Motor neuron (in vitro differentiated cells): ENCODE data around the gene PAPOLA. TPM values are rescaled to one million over a fixed set of nuclear protein-coding genes. Genes with fewer than 3 reads are reported as not detected.
A peak's percentile ranks its signal among the peaks of the same experiment; 100 is the strongest.

ENCODE experiments used
- ATAC-seq, 8 experiments: fragments of 200-7000 bp; cut with Tn5 transposase; replicated peaks in 6 of 8; 2 replicates each; pipeline ENCODE4 v1.8.0; 2021; ENCODE audit warnings: mild to moderate bottlenecking in 8 of 8, moderate library complexity in 8 of 8
- H3K27ac ChIP-seq, 2 donors: fragments of 250-450 bp; sonication (Bioruptor Pico); 2 replicates each; pipeline ENCODE4 v1.9.0; 2021; ENCODE audit warnings: antibody characterized with exemption in 2 of 2, mild to moderate bottlenecking in 2 of 2, moderate library complexity in 1 of 2
- H3K4me1 ChIP-seq, 2 donors: fragments of 250-450 bp; sonication (Bioruptor Pico); replicated peaks in 1 of 2; 2 replicates each; pipeline ENCODE4 v1.6.1; 2021; ENCODE audit warnings: antibody characterized with exemption in 2 of 2, mild to moderate bottlenecking in 2 of 2, moderate library complexity in 1 of 2
- H3K4me3 ChIP-seq, 5 donors: fragments of 250-450 bp; sonication (Bioruptor Pico); 2 replicates each; pipeline ENCODE4 v1.9.0; 2021; ENCODE audit warnings: antibody characterized with exemption in 5 of 5, mild to moderate bottlenecking in 5 of 5, moderate library complexity in 4 of 5
- WGBS, 10 experiments: fragments of 450-650 bp; shearing (Covaris generic); methylation state at CpG; one replicate each; pipeline ENCODE4 v1.0.0; 2022; 5-methylcytosine and 5-hydroxymethylcytosine counted together
- in situ Hi-C, 9 experiments: fragments of 400-800 bp; cut with MboI; loops; one replicate each; pipeline ENCODE4 v1.15.0; 2021; ENCODE audit warnings: low sequenced_read_pairs in 9 of 9, low pct_unique_long_range_greater_than_20kb in 2 of 9; ENCODE audit not compliant: unreplicated experiment in 9 of 9
- total RNA-seq, 8 experiments: library from RNA; unstranded; fragments of 300-600 nt; gene quantifications; 2 replicates each; pipeline versions ENCODE4 v1.2.3 to v1.2.4, GENCODE V29; 2022

Gene PAPOLA
- total RNA-seq, 8 experiments from 2014 or later: 88.2 to 205 (median 126) TPM

DNA sequence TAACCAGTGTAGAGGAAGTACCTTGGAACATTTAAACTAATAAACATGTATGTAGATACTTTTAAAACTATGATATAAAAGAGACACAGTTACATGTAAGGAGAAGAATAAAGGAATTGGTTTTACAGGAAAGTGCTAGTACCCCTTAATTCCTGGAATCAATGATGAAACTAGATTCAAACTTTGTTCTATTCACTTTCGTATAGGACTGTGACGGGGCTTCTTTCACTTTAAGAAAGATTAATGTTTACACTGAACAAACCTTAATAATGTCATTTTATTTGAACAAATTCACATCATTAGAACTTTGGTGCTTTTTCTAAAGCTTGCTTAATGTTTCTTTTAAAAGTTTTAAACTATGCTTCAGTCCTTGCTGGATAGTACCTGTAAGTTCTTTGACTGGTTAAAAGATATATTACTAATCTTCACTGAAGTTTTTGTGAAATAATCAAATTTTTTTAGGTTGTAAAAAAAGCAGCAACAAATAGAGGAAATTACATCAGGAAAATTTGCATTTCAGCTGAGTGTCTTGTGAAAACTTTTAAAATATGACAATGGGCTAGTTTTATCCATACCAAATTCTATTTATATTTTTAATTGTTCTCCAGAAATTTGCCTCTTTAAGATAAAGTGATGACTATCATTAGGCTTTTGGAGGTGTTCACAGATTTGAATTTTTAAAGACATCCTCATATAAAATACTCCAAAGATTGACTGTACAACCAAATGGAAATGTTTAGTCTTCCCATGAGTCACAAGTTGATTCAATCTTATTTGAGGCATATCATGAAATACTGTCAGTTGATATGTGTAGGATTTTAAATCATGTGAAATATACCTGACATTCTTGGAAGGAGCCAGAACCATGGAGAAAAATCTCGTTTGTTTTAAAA, 36.2 kb downstream of the PAPOLA start:
- H3K4me3 ChIP-seq: no peak overlapping the region
- in situ Hi-C loops: no loop called here
- ATAC-seq: no peak
- H3K27ac ChIP-seq: no peak overlapping the region
- 57 to 100% (median 86%) methylated on average over 1 to 3 of the region's 3 CpGs; no CpG with 5 or more reads in 1 of the 10 experiments for WGBS, 10 experiments
- peaks cover 0 to 2% of the 10 kb centered on the region in 2 donors for H3K4me1 ChIP-seq

DNA sequence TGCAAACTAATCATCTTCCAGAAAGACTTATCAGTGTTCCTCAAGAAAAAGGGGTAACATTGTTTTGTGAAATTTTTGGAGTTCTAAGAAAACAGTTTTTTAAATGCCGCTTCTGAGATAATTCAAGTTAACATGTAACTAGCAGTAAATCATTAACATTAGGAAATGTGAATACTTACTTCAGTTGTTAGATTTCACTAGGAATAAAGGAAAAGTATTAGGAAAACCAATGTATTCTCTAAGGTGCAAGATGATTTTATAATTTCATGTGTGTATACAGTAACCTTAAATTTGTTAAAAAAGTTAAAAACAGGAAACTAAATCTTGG, 36.8 kb downstream of the PAPOLA start:
- no peak overlapping the region for H3K27ac ChIP-seq

DNA sequence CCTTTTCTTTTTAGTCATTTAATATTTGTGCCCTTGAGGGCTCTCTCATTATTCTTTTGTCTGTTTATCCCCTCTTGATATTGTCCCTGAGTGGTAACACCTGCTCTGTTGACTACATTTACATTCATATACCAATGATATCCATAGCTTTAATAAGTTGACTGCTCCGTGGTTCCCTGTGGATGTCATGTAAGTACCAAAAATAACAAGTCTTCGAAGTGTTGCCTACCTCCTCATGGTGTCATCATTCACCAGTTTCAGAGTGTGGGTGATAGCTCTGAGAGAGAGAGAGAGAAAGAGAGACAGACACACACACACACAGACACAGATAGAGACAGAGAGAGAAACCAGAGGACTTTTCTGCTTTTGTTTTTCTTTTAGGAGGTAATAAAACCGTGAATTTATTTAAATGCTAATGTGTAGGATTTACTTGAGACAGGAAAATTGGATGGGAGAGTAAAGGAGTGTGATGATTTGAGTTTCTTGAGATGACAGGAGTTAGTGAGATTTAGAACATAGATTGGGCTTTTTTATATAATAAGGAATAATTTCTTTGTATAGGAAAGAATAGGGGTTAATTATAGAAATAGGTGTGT, 52.2 kb downstream of the PAPOLA start:
- H3K4me3 ChIP-seq: no peak overlapping the region
- WGBS, 10 experiments: 61 to 100% (median 83%) methylated on average over 1 to 3 of the region's 3 CpGs; no CpG with 5 or more reads in 1 of the 10 experiments
- H3K27ac ChIP-seq: no peak overlapping the region
- in situ Hi-C loops: no loop called here
- ATAC-seq: no peak
- H3K4me1 ChIP-seq: no peaks in the 10 kb centered on the region

More for the DNA sequence above, 36.8 kb downstream of the PAPOLA start:
- in situ Hi-C loops: no loop called here
- no peak overlapping the region for H3K4me3 ChIP-seq
- no peak for ATAC-seq
- 86 to 100% (median 100%) methylated on average over 1 of the region's 1 CpG; no CpG with 5 or more reads in 2 of the 10 experiments for whole genome bisulfite sequencing, 10 experiments
- H3K4me1 ChIP-seq: peaks cover 0 to 2% of the 10 kb centered on the region in 2 donors

DNA sequence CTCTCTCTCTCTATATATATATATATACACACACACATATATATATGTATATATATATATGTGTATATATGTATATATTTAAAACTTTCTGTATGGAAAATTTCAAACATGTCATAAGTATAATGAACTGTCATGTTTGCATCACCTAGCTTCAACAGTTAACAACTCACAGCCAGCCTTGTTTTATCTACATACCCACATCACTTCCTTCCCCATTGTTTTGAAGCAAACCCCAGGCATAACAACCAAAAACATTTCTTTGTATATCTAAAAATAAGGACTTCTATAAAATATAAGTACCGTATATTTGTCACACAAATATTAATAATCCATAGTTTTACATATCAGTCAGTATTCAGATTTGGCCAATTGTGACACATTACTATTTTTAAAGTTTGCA, 57.4 kb downstream of the PAPOLA start:
- 56 to 100% (median 100%) methylated on average over 1 of the region's 1 CpG; no CpG with 5 or more reads in 1 of the 10 experiments for WGBS, 10 experiments
- in situ Hi-C loops: no loop called here
- no peak overlapping the region for H3K27ac ChIP-seq
- ATAC-seq: no peak
- no peaks in the 10 kb centered on the region for H3K4me1 ChIP-seq
- no peak overlapping the region for H3K4me3 ChIP-seq

DNA sequence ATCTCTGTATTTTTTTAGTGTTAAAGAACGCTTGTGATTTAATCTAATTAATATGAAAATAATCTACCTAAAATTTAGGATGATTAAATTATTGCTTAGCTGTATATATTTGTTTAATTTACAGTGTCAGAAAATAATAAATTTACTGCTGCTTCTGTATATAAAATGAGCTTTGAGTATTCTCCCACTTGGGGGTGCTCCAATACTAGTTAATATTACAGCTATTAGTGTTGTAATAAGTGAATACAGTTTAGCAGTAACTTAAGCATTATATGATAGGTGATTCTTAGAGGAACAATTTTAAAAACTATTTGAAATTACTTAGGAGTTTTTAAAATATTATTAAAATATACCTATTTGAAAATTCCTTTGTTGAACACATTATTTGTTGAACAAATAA, 62.2 kb downstream of the PAPOLA start:
- WGBS, 10 experiments: 78 to 100% (median 100%) methylated on average over 1 of the region's 1 CpG; no CpG with 5 or more reads in 1 of the 10 experiments
- Histone ChIP-seq H3K27ac (no peak overlapping the region), H3K4me1 (no peaks in the 10 kb centered on the region), H3K4me3 (no peak overlapping the region)
- in situ Hi-C loops: no loop called here
- ATAC-seq: no peak

DNA sequence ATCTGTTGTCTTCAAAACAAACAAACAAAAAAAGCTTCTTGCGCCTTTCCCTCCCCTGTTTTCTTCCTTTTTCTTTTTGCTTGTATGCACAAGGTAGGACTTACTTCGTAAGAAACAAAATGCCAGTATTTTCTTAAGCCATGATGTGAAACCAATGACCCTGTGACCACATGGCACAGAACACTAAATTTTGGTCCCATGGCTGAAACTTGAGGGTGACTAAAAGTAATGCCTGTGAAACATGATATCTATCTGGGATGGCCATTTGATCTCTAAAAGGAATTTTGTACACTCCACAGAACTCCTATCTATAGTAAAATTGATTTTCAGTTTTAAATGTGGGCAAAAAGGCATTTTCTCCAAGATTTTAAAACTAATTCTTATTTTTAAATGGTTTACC, 63.6 kb downstream of the PAPOLA start:
- H3K4me3 ChIP-seq: no peak overlapping the region
- no peak overlapping the region for H3K27ac ChIP-seq
- WGBS, 10 experiments: 53 to 100% (median 92%) methylated on average over 1 to 2 of the region's 2 CpGs; no CpG with 5 or more reads in 1 of the 10 experiments
- ATAC-seq: no peak
- no peaks in the 10 kb centered on the region for H3K4me1 ChIP-seq
- in situ Hi-C loops: no loop called here

DNA sequence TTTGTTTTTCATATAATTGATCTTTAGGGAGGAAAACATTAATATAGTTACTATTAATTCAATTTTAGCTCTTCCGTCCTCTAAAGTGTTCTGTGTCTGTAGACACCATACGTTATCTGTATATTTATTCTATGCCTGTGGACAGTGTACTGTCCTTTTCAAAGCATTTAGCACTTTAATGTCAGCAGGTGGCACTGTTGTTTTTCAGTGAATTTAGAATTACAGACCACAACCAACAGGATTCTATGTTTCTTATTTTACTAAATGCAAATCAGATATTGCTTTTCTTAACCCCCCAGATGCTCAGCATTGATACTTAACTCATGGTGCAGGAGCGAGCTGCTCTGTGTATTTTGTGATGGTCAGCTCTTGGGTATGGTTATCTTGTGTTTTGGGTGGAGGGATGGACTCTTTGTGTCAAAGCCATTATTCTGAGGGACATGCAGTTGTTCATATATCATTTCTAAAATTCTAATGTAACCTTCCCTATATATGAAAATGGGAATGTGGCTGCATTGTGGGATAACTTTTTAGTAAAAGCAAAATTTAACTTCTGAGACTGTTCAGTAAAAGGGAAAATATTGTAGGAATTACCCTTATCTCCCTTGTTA, 65.2 kb downstream of the PAPOLA start:
- in situ Hi-C loops: no loop called here
- no peak overlapping the region for H3K27ac ChIP-seq
- WGBS, 10 experiments: 51 to 100% (median 86%) methylated on average over 1 to 3 of the region's 3 CpGs
- ATAC-seq: peak in 6 of 8 experiments; percentile 56 to 90 (median 82)
- no peak overlapping the region for H3K4me3 ChIP-seq
- no peaks in the 10 kb centered on the region for H3K4me1 ChIP-seq

DNA sequence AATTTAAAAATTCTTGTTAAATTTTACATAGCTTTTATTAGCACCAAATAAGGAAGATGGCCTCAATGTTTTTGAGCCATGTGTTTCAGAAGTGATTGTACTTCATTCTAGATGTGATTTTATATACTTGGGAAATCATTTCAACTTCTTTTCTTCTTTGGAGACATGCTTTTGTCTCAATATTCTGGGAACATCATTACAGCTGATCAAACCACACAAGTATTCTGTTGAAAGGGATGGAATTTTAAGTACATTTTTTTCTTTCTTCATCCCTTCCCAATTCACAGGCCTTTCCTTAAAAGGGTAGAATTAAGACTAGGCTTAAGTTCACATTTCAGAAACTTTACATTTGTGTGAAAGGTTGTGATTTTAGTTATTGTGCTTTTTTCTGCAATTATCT, 66.4 kb downstream of the PAPOLA start:
- no peaks in the 10 kb centered on the region for H3K4me1 ChIP-seq
- no peak overlapping the region for H3K27ac ChIP-seq
- no peak overlapping the region for H3K4me3 ChIP-seq
- in situ Hi-C loops: no loop called here
- no peak for ATAC-seq

DNA sequence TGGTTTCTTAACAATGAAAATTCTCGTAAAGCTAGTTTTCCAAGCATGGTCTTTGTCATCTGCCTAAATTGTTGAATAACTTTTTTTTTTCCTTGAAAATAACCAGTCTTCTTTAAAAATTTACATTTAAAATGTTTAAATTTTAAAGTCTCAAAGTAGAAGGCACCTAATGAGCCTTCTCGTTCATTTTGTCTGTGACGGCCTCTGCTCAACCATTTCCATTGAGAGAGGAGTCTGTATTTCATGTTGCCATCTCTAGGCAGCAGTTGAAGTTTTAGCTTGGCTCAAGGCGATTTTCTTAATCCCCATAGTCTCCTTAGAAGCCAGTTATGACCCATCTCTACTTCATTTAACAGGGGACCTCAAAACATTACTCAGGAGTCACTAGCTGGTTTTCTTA, 69.1 kb downstream of the PAPOLA start:
- Histone ChIP-seq H3K27ac (no peak overlapping the region), H3K4me1 (no peaks in the 10 kb centered on the region), H3K4me3 (no peak overlapping the region)
- in situ Hi-C loops: no loop called here
- WGBS, 10 experiments: 81 to 100% (median 97%) methylated on average over 2 to 4 of the region's 4 CpGs
- ATAC-seq: no peak

DNA sequence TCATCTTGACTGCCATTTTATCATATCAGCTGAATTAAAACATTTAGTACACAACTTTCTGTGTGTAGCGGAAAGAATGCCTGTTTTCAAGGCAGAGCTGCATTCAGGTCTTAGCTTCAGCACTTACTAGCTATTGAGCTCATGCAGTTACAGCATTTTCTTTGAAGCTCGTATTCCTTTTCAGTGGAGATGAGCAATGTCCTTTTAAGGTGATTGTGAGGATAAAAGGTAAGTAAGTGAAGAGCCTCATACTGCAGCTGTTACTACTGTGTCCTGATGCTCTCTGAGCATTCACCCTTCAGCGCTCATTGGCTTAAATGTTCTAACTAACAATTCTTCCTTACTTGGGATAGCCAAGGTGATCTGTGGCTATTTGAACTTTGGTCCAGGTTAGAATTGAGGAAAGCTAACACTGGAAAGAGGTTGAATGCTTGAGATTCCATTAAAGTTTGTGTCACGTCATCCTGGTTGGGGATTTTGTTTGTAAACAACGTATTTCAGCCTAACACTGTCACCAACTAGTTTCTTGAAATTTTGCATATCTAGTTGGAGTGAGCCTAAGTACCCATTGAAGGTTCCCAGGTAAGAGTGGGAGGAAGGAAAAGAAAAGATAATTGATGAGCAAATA, 71.4 kb downstream of the PAPOLA start:
- WGBS, 10 experiments: 90 to 100% (median 100%) methylated on average over 1 to 5 of the region's 5 CpGs
- in situ Hi-C loops: no loop called here
- Histone ChIP-seq H3K4me1 (no peaks in the 10 kb centered on the region), H3K27ac (no peak overlapping the region), H3K4me3 (no peak overlapping the region)
- ATAC-seq: no peak

DNA sequence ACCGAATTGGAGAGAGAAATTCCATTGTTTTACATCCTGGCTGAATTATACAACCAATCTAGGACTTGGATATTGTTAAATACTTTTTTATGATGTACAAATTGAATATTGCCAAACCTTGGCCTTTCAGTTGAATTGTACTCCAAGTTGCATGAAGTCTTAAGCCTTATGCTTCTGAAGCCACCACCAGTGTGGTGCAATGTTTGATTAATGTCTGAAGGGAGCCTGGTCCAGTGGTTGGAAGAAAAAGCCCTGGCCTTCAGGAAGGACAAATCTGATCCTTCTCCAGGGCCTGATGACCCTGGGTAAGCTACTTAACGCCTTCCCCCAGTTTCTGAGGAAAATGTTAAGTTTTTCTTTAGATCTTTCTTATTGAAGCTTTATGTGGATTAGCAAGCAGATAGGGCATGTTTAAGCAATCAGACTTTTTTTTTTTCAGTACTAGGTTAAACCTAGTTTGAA, 72.0 kb downstream of the PAPOLA start:
- Histone ChIP-seq H3K27ac (no peak overlapping the region), H3K4me3 (no peak overlapping the region), H3K4me1 (no peaks in the 10 kb centered on the region)
- peak in 1 of 8 experiments; percentile 12 for ATAC-seq
- in situ Hi-C loops: no loop called here
- WGBS, 10 experiments: 17 to 100% (median 73%) methylated on average over 1 to 2 of the region's 2 CpGs

DNA sequence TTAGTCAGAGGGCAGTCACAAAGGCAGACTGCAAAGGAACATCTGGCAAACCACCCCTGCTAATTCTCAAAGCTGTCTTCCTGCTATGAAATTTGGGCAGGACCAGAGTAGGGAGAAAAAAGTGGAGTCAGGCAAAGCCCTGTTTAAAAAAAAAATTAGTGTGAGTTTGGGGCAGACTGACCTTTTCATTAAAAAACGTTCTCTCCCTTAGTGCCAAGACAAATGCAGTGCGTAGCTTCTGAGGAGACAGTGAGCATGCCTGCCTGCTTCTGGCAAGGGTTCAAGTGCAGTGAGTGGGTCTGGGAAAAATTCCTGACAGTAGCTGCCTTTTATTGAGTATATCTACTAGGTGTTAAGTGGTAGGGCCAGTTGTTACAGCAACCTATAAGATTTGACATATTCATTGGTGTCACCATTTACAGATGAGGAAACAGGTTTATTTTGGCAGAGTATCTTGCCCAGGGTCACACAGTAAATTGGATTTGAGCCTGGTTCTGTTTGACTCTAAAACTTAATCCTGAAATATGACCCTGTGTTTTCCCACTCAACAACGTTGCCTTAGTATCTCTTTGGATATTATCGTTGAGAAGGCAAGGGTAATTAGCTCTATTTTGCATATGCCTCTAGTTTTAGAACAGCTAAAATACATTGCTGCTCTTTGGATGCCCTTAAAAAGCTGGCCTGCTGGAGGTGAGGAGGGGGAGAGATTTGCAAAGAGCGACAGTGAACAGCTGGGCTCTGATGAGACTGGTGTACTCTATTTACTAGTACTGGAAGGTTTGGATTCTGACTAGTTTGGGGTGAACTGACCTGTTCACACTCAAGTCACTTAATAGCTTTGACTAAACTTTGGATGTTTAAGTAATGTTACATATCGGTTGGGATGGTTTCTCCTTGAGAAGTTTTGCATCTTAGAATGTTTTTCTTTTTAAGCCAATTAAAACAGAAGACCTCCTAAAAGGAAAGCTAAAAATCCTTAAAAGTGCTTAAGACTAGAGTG, 72.8 kb downstream of the PAPOLA start:
- Histone ChIP-seq H3K27ac (no peak overlapping the region), H3K4me1 (no peaks in the 10 kb centered on the region), H3K4me3 (no peak overlapping the region)
- 12 to 89% (median 74%) methylated on average over 1 to 6 of the region's 6 CpGs for WGBS, 10 experiments
- ATAC-seq: peak in 3 of 8 experiments; percentile 37 to 81 (median 73)
- in situ Hi-C loops: loop anchor here in 4 of 9 experiments (25.0 kb wide), 1 partner anchor 162 kb away; no protein-coding TSS in a partner anchor
